OCI-LY1 (cell line): ENCODE results near the gene SENP6.
"Not testable (repeated sequence)": the region's sequence is repeated elsewhere in the genome, so short reads cannot be mapped to it uniquely, and the experiment has no call there.

Source experiments
- H2AFZ ChIP-seq: fragments of 200-600 bp; sonication (generic), shearing (Covaris generic); 2 replicates; pipeline ENCODE4 v1.6.0; 2014; ENCODE audit warnings: antibody characterized with exemption, mild to moderate bottlenecking, low read length
- H3F3A ChIP-seq: fragments of 200-600 bp; sonication (generic), shearing (Covaris generic); 2 replicates; pipeline ENCODE4 v1.6.0; 2014; ENCODE audit warnings: mild to moderate bottlenecking, antibody characterized with exemption, low read length, moderate library complexity; ENCODE audit not compliant: insufficient read depth
- H3K27ac ChIP-seq: fragments of 200-600 bp; sonication (generic); 2 replicates; pipeline ENCODE4 v1.5.1; 2014; ENCODE audit warnings: low read length, mixed run types, mild to moderate bottlenecking, low read depth; ENCODE audit not compliant: poor library complexity, severe bottlenecking
- H3K27me3 ChIP-seq: fragments of 200-600 bp; sonication (generic); 2 replicates; pipeline ENCODE4 v1.6.0; 2014; ENCODE audit warnings: antibody characterized with exemption, mild to moderate bottlenecking, low read length, moderate library complexity; ENCODE audit not compliant: insufficient read depth
- H3K36me3 ChIP-seq: fragments of 200-600 bp; sonication (generic); 2 replicates; pipeline ENCODE4 v1.6.1; 2014; ENCODE audit warnings: mild to moderate bottlenecking, antibody characterized with exemption, low read length, moderate library complexity, mixed read lengths; ENCODE audit not compliant: insufficient read depth
- H3K4me1 ChIP-seq: fragments of 200-600 bp; sonication (generic); 2 replicates; pipeline ENCODE4 v1.5.1; 2014; ENCODE audit warnings: mild to moderate bottlenecking, low read length, moderate library complexity; ENCODE audit not compliant: insufficient read depth, severe bottlenecking
- H3K4me2 ChIP-seq: fragments of 200-600 bp; sonication (generic), shearing (Covaris generic); 2 replicates; pipeline ENCODE4 v1.6.1; 2014; ENCODE audit warnings: low read length
- H3K4me3 ChIP-seq: fragments of 200-600 bp; sonication (generic); 2 replicates; pipeline ENCODE4 v1.5.1; 2014; ENCODE audit warnings: low read length, low read depth, mild to moderate bottlenecking, mixed read lengths; ENCODE audit not compliant: poor library complexity, severe bottlenecking
- H3K79me2 ChIP-seq: fragments of 200-600 bp; shearing (Covaris generic); 2 replicates; pipeline ENCODE4 v1.6.1; 2016; ENCODE audit warnings: mixed run types, low read length, mixed read lengths; ENCODE audit not compliant: insufficient read depth
- H3K9ac ChIP-seq: fragments of 200-600 bp; sonication (generic), shearing (Covaris generic); 2 replicates; pipeline ENCODE4 v1.6.1; 2014; ENCODE audit warnings: mild to moderate bottlenecking, low read length, mixed read lengths
- H3K9me2 ChIP-seq: fragments of 200-600 bp; sonication (generic), shearing (Covaris generic); 2 replicates; pipeline ENCODE4 v1.6.1; 2014; ENCODE audit warnings: low read depth, mild to moderate bottlenecking, low read length, mixed read lengths
- H3K9me3 ChIP-seq: fragments of 200-600 bp; shearing (Covaris generic); 2 replicates; pipeline ENCODE4 v1.6.1; 2014; ENCODE audit warnings: low read length, mixed read lengths
- H4K20me1 ChIP-seq: fragments of 200-600 bp; sonication (generic), shearing (Covaris generic); 2 replicates; pipeline ENCODE4 v1.6.0; 2016; ENCODE audit warnings: mild to moderate bottlenecking, low read length; ENCODE audit not compliant: insufficient read depth
- CTCF ChIP-seq: fragments of 200-600 bp; sonication (generic), shearing (Covaris generic); IDR thresholded peaks from 2 replicates; pipeline ENCODE4 v1.5.1; 2017; ENCODE audit warnings: mild to moderate bottlenecking, antibody characterized with exemption, low read length, moderate library complexity, mixed read lengths
- EZH2 ChIP-seq: fragments of 200-600 bp; sonication (generic), shearing (Covaris generic); IDR thresholded peaks from 2 replicates; pipeline ENCODE4 v1.8.0; 2017; ENCODE audit warnings: borderline replicate concordance, mixed run types, mild to moderate bottlenecking, antibody characterized with exemption, low read length, moderate library complexity, mixed read lengths

SENP6 gene

GRCh38 chr6:75568965-75569364, 32.7 kb upstream of the SENP6 start:
- no peak overlapping the region for H3K4me2 ChIP-seq
- no peaks in the 10 kb centered on the region for H3K79me2 ChIP-seq
- H3F3A ChIP-seq, result no peaks in the 10 kb centered on the region
- H3K27me3 ChIP-seq, result no peaks in the 10 kb centered on the region
- H3K27ac ChIP-seq, result no peak overlapping the region
- H3K9ac ChIP-seq, result no peak overlapping the region
- no peak overlapping the region for H2AFZ ChIP-seq
- no peaks in the 10 kb centered on the region for H4K20me1 ChIP-seq
- peaks cover 10% of the 10 kb centered on the region; the same call in 1 of the 2 replicates for H3K9me3 ChIP-seq
- H3K4me1 ChIP-seq, result no peaks in the 10 kb centered on the region
- H3K9me2 ChIP-seq, result no peaks in the 10 kb centered on the region
- no peaks in the 10 kb centered on the region for H3K36me3 ChIP-seq
- H3K4me3 ChIP-seq, result no peak overlapping the region
- TF ChIP-seq EZH2 (no peak), CTCF (no peak)

GRCh38 chr6:75570671-75571070, 31.0 kb upstream of the SENP6 start:
- H3K9me2 ChIP-seq, H3K27me3 ChIP-seq, H3K36me3 ChIP-seq, H3K79me2 ChIP-seq, H3K27ac ChIP-seq, H3K4me1 ChIP-seq, H3K4me2 ChIP-seq, H3K9me3 ChIP-seq, H3K4me3 ChIP-seq, H2AFZ ChIP-seq, H3F3A ChIP-seq, H3K9ac ChIP-seq, H4K20me1 ChIP-seq: not testable (repeated sequence)

GRCh38 chr6:75572072-75572471, 29.6 kb upstream of the SENP6 start:
- no peaks in the 10 kb centered on the region for H3F3A ChIP-seq
- no peaks in the 10 kb centered on the region for H3K79me2 ChIP-seq
- H3K9me2 ChIP-seq, result no peaks in the 10 kb centered on the region
- no peak overlapping the region for H2AFZ ChIP-seq
- no peak overlapping the region for H3K4me3 ChIP-seq
- H3K27me3 ChIP-seq, result no peaks in the 10 kb centered on the region
- H3K4me2 ChIP-seq, result no peak overlapping the region
- H3K4me1 ChIP-seq, result no peaks in the 10 kb centered on the region
- H3K27ac ChIP-seq, result no peak overlapping the region
- H3K36me3 ChIP-seq, result no peaks in the 10 kb centered on the region
- TF ChIP-seq EZH2, result no peak
- no peaks in the 10 kb centered on the region for H4K20me1 ChIP-seq
- no peak overlapping the region for H3K9ac ChIP-seq
- H3K9me3 ChIP-seq, result peaks cover 2% of the 10 kb centered on the region; the same call in 1 of the 2 replicates

GRCh38 chr6:75579951-75580350, 21.7 kb upstream of the SENP6 start:
- Histone ChIP-seq H3K4me1 (no peaks in the 10 kb centered on the region), H3K9me3 (no peaks in the 10 kb centered on the region), H4K20me1 (no peaks in the 10 kb centered on the region), H3K4me3 (no peak overlapping the region), H3K4me2 (no peak overlapping the region), H3F3A (no peaks in the 10 kb centered on the region; the same call in 1 of the 2 replicates), H3K27me3 (no peaks in the 10 kb centered on the region), H3K9me2 (no peaks in the 10 kb centered on the region; the same call in 1 of the 2 replicates), H3K36me3 (no peaks in the 10 kb centered on the region), H3K27ac (no peak overlapping the region), H3K79me2 (no peaks in the 10 kb centered on the region), H3K9ac (no peak overlapping the region), H2AFZ (no peak overlapping the region)
- TF ChIP-seq EZH2, result no peak
- TF ChIP-seq CTCF, result no peak
